HepG2 (cell line): ENCODE results near the gene LAMB2. TPM values are rescaled to one million over a fixed set of nuclear protein-coding genes. Genes with fewer than 3 reads are reported as not detected.

Experiments
- ATAC-seq: fragments of 200-7000 bp; cut with Tn5 transposase; 3 replicates; pipeline ENCODE4 v1.9.1; 2020; ENCODE audit warnings: mild to moderate bottlenecking, moderate library complexity
- BruUV-seq: library from RNA; stranded (reverse); fragments of 400-500 nt; replicated peaks from 2 replicates; lab custom pipeline; 2021; lab: Mats Ljungman, UMichigan
- CTCF ChIA-PET: fragments of 300-600 bp; formaldehyde crosslinking; extraction: SDS; loops from one replicate; lab custom pipeline; 2021; ENCODE audit warnings: low total read pairs, inconsistent platforms, low intra/inter-chr PET ratio; lab: Yijun Ruan, JAX
- POLR2A ChIA-PET: fragments of 350-600 bp; sonication (Branson Sonifier 250); formaldehyde crosslinking; loops from one replicate; lab custom pipeline; 2020; ENCODE audit warnings: antibody characterized with exemption, inconsistent platforms; lab: Yijun Ruan, JAX
- DNase-seq: peaks from one replicate; pipeline ENCODE4 v3.0.0-alpha.2; 2015; ENCODE audit warnings: low spot score
- FAIRE-seq: peaks from 3 replicates; lab custom pipeline; 2011; peaks lifted over from hg19 to GRCh38; lab: Jason Lieb, UNC
- H2AFZ ChIP-seq: one replicate; pipeline ENCODE4 v1.6.1; 2011; ENCODE audit warnings: low read length, inconsistent platforms
- H3K27ac ChIP-seq: fragments of 300-600 bp; 3 replicates; pipeline ENCODE4 v1.8.0; 2011; ENCODE audit warnings: mixed run types, mild to moderate bottlenecking, mixed read lengths, low read length, inconsistent platforms; ENCODE audit not compliant: insufficient read depth; ENCODE audit errors: extremely low read length
- H3K27me3 ChIP-seq, 2 experiments: fragments of 200-600 bp in 1 of 2; 2 replicates in 1 of 2; 3 replicates in 1 of 2; pipeline versions ENCODE4 v1.6.0 to v1.8.0; 2011; ENCODE audit warnings: low read length in 2 of 2, mild to moderate bottlenecking in 2 of 2, moderate library complexity in 2 of 2, inconsistent platforms in 1 of 2; ENCODE audit not compliant: insufficient read depth in 2 of 2, control insufficient read depth in 1 of 2
- H3K36me3 ChIP-seq, 2 experiments: fragments of 200-600 bp in 1 of 2; replicated peaks in 1 of 2; 2 replicates in 1 of 2; 3 replicates in 1 of 2; pipeline versions ENCODE4 v1.5.1 to v1.8.0; 2011; ENCODE audit warnings: low read length in 2 of 2, inconsistent platforms in 1 of 2; ENCODE audit not compliant: insufficient read depth in 2 of 2, control insufficient read depth in 1 of 2
- H3K4me1 ChIP-seq: 2 replicates; pipeline ENCODE4 v1.5.1; 2012; ENCODE audit warnings: low read length, inconsistent platforms; ENCODE audit not compliant: insufficient read depth
- H3K4me2 ChIP-seq: 2 replicates; pipeline ENCODE4 v1.6.0; 2011; ENCODE audit warnings: low read depth, low read length, inconsistent platforms
- H3K4me3 ChIP-seq, 3 experiments: fragments of 200-600 bp in 1 of 3; sonication (generic), shearing (Covaris generic) in 1 of 3; replicated peaks in 1 of 3; 2 replicates each; pipeline ENCODE4 v1.5.1; 2011 to 2016; ENCODE audit warnings: low read length in 3 of 3, inconsistent platforms in 2 of 3, low read depth in 2 of 3, mild to moderate bottlenecking in 2 of 3, control low read depth in 1 of 3, mixed read lengths in 1 of 3; ENCODE audit not compliant: insufficient read depth in 1 of 3
- H3K79me2 ChIP-seq: one replicate; pipeline ENCODE4 v1.6.1; 2011; ENCODE audit warnings: low read length, inconsistent platforms; ENCODE audit not compliant: insufficient read depth
- H3K9ac ChIP-seq: 2 replicates; pipeline ENCODE4 v1.6.0; 2011; ENCODE audit warnings: mild to moderate bottlenecking, low read depth, low read length, inconsistent platforms; ENCODE audit not compliant: insufficient read depth
- H3K9me3 ChIP-seq: 2 replicates; pipeline ENCODE4 v1.5.1; 2012; ENCODE audit warnings: mild to moderate bottlenecking, low read length
- H4K20me1 ChIP-seq: 2 replicates; pipeline ENCODE4 v1.6.0; 2011; ENCODE audit warnings: inconsistent platforms, mild to moderate bottlenecking, low read length, moderate library complexity; ENCODE audit not compliant: insufficient read depth
- NFKBIZ ChIP-seq: IDR thresholded peaks from 2 replicates; pipeline ENCODE4 v1.6.1; 2018; ENCODE audit warnings: missing genetic modification reagents, missing compliant biosample characterization
- ZBTB3 ChIP-seq: sonication (generic); formaldehyde crosslinking; IDR thresholded peaks from 2 replicates; pipeline ENCODE4 v1.4.0; 2020; ENCODE audit warnings: low read depth, mild to moderate bottlenecking, moderate library complexity, missing genetic modification reagents, borderline replicate concordance
- ZNF704 ChIP-seq: sonication (generic); formaldehyde crosslinking; IDR thresholded peaks from 2 replicates; pipeline ENCODE4 v1.8.1; 2023; ENCODE audit warnings: mild to moderate bottlenecking, inconsistent platforms, moderate library complexity, missing genetic modification reagents, borderline replicate concordance
- ZSCAN5A ChIP-seq: sonication (generic); formaldehyde crosslinking; IDR thresholded peaks from 2 replicates; pipeline ENCODE4 v1.8.0; 2022; ENCODE audit warnings: mild to moderate bottlenecking, missing genetic modification reagents, borderline replicate concordance
- WGBS: methylation state at CpG from one replicate; pipeline ENCODE4 v1.1.6; 2017; ENCODE audit warnings: low lambda C conversion rate; 5-methylcytosine and 5-hydroxymethylcytosine counted together
- in situ Hi-C: cut with HindIII; loops from 2 replicates; pipeline ENCODE4 v1.10.0; 2017; ENCODE audit warnings: low pct_unique_long_range_greater_than_20kb; ENCODE audit not compliant: extremely low pct_ligation_motif_present
- intact Hi-C: fragments of 100-400 bp; cut with micrococcal nuclease; formaldehyde crosslinking; loops from one replicate; pipeline ENCODE4 v1.10.0; 2022; ENCODE audit not compliant: unreplicated experiment
- polyA plus RNA-seq, 8 experiments: library from polyadenylated mRNA; depleted of rRNA in 3 of 8; stranded (reverse) in 7 of 8; unstranded in 1 of 8; fragments of >200 nt; fragmentation: Illumina TruSeq in 4 of 8; extraction: Trizol in 4 of 8; gene quantifications; 2 replicates each; pipeline versions ENCODE4 v1.2.1 to v1.2.3, GENCODE V29; 2011 to 2016; ENCODE audit warnings: low read depth in 4 of 8, missing spikeins in 1 of 8, mixed read lengths in 1 of 8; ENCODE audit not compliant: insufficient read depth in 1 of 8
- total RNA-seq, 5 experiments: library from RNA; depleted of rRNA; stranded (reverse); fragments of >200 nt; fragmentation: Illumina TruSeq; extraction: Trizol; gene quantifications; 2 replicates each; pipeline ENCODE4 v1.2.3, GENCODE V29; 2016; ENCODE audit warnings: low read depth in 1 of 5

The LAMB2 gene
- total and polyA plus RNA-seq, 2 of the 13 experiments (the other 11 are each of a cell fraction or from before 2014, with no cell fraction given) = 208 to 443 TPM

- in situ Hi-C loops (loop anchor here (25.0 kb wide), 1 partner anchor 265 kb away; the partner anchor contains the start of gene NICN1), intact Hi-C loops (no loop called here)
- H2AFZ ChIP-seq = no peak overlapping the region
- BruUV-seq = TSS peak; percentile 56
- H3K36me3 ChIP-seq = peaks cover 0 to 1% of the 10 kb centered on the region in 2 experiments; a peak in 1 of 5 replicates
- no peak for FAIRE-seq
- H3K27ac ChIP-seq = peak overlapping the region; percentile 60
- no peak; the same call in 2 of the 3 replicates for ATAC-seq
- POLR2A ChIA-PET = interaction anchor here (1.2 to 2.4 kb wide), 8 partner anchors 10 to 257 kb away, joined by 3 to 19 read pairs (median 6); partner anchors contain the start of genes LAMB2, NICN1, QRICH1 and USP4
- CTCF ChIA-PET = interaction anchor here (1.2 to 1.5 kb wide), 2 partner anchors 168 to 277 kb away, joined by 4 to 5 read pairs; partner anchors contain the start of gene USP4
- 30% methylated on average over 2 of the region's 7 CpGs for WGBS
- peaks cover 53% of the 10 kb centered on the region for H3K4me1 ChIP-seq
- H3K4me2 ChIP-seq = peak overlapping the region; percentile 96
- H3K4me3 ChIP-seq = peak overlapping the region; percentile 80 to 89 (median 80)
- no peaks in the 10 kb centered on the region for H3K27me3 ChIP-seq
- peak overlapping the region; percentile 81 for H3K9ac ChIP-seq
- TF ChIP-seq ZBTB3 (CRISPR knock-in tag) = 0 out of 2 replicates have a peak, but pooled peaks have one; percentile 2
- no peak for TF ChIP-seq ZNF704 (CRISPR knock-in tag)
- TF ChIP-seq NFKBIZ = peak; percentile 18; the same call in 1 of the 2 replicates
- 0 out of 2 replicates have a peak, but pooled peaks have one; percentile 36 for TF ChIP-seq ZSCAN5A (CRISPR knock-in tag)
- TF ChIP-seq, all 625 proteins: peak for 3
- Histone ChIP-seq H3K9me3 (no peaks in the 10 kb centered on the region), H4K20me1 (no peaks in the 10 kb centered on the region), H3K79me2 (no peaks in the 10 kb centered on the region)
- no peak for DNase-seq
Observed at GRCh38 chr3:49171775-49172500, 39.1 kb upstream of the LAMB2 start.
